H9 (cell line): ENCODE data around the gene SLC6A2. TPM values are rescaled to one million over a fixed set of nuclear protein-coding genes. Genes with fewer than 3 reads are reported as not detected.
"Not testable (repeated sequence)": the region's sequence is repeated elsewhere in the genome, so short reads cannot be mapped to it uniquely, and the experiment has no call there.

ENCODE experiments used
- DNase-seq: peaks from one replicate; pipeline ENCODE4 v3.0.0-alpha.2; 2017
- H2AFZ ChIP-seq: one replicate; pipeline ENCODE4 v1.6.1; 2013; ENCODE audit warnings: mild to moderate bottlenecking, low read length, control low read depth, moderate library complexity
- H2AK5ac ChIP-seq: 2 replicates; pipeline ENCODE4 v1.6.1; 2013; ENCODE audit warnings: low read length, control low read depth, mixed read lengths; ENCODE audit not compliant: insufficient read length
- H2BK120ac ChIP-seq: one replicate; pipeline ENCODE4 v1.6.1; 2013; ENCODE audit warnings: low read depth, mild to moderate bottlenecking, low read length, control low read depth, inconsistent platforms; ENCODE audit not compliant: poor library complexity, severe bottlenecking
- H2BK12ac ChIP-seq: 2 replicates; pipeline ENCODE4 v1.6.1; 2013; ENCODE audit warnings: low read length, control low read depth, mixed read lengths, low read depth; ENCODE audit not compliant: insufficient read length
- H2BK15ac ChIP-seq: 2 replicates; pipeline ENCODE4 v1.6.1; 2013; ENCODE audit warnings: low read depth, low read length, control low read depth
- H2BK20ac ChIP-seq: one replicate; pipeline ENCODE4 v1.6.1; 2013; ENCODE audit warnings: low read depth, mild to moderate bottlenecking, low read length, control low read depth, inconsistent platforms; ENCODE audit not compliant: poor library complexity, severe bottlenecking
- H2BK5ac ChIP-seq: 2 replicates; pipeline ENCODE4 v1.6.1; 2013; ENCODE audit warnings: low read length, control low read depth, mixed read lengths; ENCODE audit not compliant: insufficient read length
- H3K14ac ChIP-seq: 2 replicates; pipeline ENCODE4 v1.6.1; 2013; ENCODE audit warnings: low read length, control low read depth; ENCODE audit not compliant: insufficient read depth
- H3K18ac ChIP-seq: 2 replicates; pipeline ENCODE4 v1.6.1; 2013; ENCODE audit warnings: low read depth, mild to moderate bottlenecking, mixed read lengths, low read length, control low read depth; ENCODE audit not compliant: insufficient read length
- H3K23ac ChIP-seq: 2 replicates; pipeline ENCODE4 v1.6.1; 2013; ENCODE audit warnings: low read length, control low read depth, mixed read lengths, low read depth; ENCODE audit not compliant: insufficient read length
- H3K23me2 ChIP-seq: 2 replicates; pipeline ENCODE4 v1.6.1; 2013; ENCODE audit warnings: low read depth, mild to moderate bottlenecking, mixed read lengths, low read length, control low read depth; ENCODE audit not compliant: insufficient read length, poor library complexity, severe bottlenecking
- H3K27ac ChIP-seq: 2 replicates; pipeline ENCODE4 v1.5.1; 2013; ENCODE audit warnings: low read length, control low read depth, mixed read lengths, low read depth; ENCODE audit not compliant: insufficient read length
- H3K27me3 ChIP-seq: 2 replicates; pipeline ENCODE4 v1.6.1; 2013; ENCODE audit warnings: low read length, control low read depth, inconsistent platforms; ENCODE audit not compliant: insufficient read depth
- H3K4ac ChIP-seq: 2 replicates; pipeline ENCODE4 v1.6.1; 2013; ENCODE audit warnings: low read depth, mild to moderate bottlenecking, control low read depth, inconsistent platforms, low read length, moderate library complexity
- H3K4me1 ChIP-seq: 2 replicates; pipeline ENCODE4 v1.6.1; 2013; ENCODE audit warnings: low read length, control low read depth, inconsistent platforms; ENCODE audit not compliant: insufficient read depth
- H3K4me2 ChIP-seq: 2 replicates; pipeline ENCODE4 v1.6.1; 2013; ENCODE audit warnings: low read length, control low read depth, mixed read lengths; ENCODE audit not compliant: insufficient read length, insufficient read depth
- H3K56ac ChIP-seq: 2 replicates; pipeline ENCODE4 v1.6.1; 2013; ENCODE audit warnings: low read depth, mild to moderate bottlenecking, mixed read lengths, low read length, control low read depth; ENCODE audit not compliant: insufficient read length
- H3K79me1 ChIP-seq: 2 replicates; pipeline ENCODE4 v1.6.1; 2013; ENCODE audit warnings: low read depth, mild to moderate bottlenecking, moderate library complexity, low read length, control low read depth, inconsistent platforms; ENCODE audit not compliant: insufficient read depth, poor library complexity, severe bottlenecking
- H3K79me2 ChIP-seq: 2 replicates; pipeline ENCODE4 v1.6.1; 2013; ENCODE audit warnings: low read length, control low read depth, inconsistent platforms; ENCODE audit not compliant: insufficient read depth
- H3K9ac ChIP-seq: 2 replicates; pipeline ENCODE4 v1.6.1; 2013; ENCODE audit warnings: low read length, control low read depth, mixed read lengths; ENCODE audit not compliant: insufficient read length; ENCODE audit errors: extremely low read depth
- H3K9me3 ChIP-seq: one replicate; pipeline ENCODE4 v1.6.1; 2013; ENCODE audit warnings: low read depth, low read length, inconsistent platforms; ENCODE audit not compliant: control insufficient read depth
- H3T11ph ChIP-seq: one replicate; pipeline ENCODE4 v1.6.1; 2013; ENCODE audit warnings: mild to moderate bottlenecking, low read length, control low read depth, inconsistent platforms
- H4K20me1 ChIP-seq: one replicate; pipeline ENCODE4 v1.6.1; 2013; ENCODE audit not compliant: control insufficient read depth, insufficient read length, insufficient read depth
- H4K5ac ChIP-seq: 2 replicates; pipeline ENCODE4 v1.6.1; 2013; ENCODE audit warnings: low read depth, mild to moderate bottlenecking, mixed read lengths, low read length, control low read depth; ENCODE audit not compliant: insufficient read length
- H4K8ac ChIP-seq: replicated peaks from 2 replicates; pipeline ENCODE4 v1.6.1; 2013; ENCODE audit warnings: low read length, control low read depth, mixed read lengths, low read depth; ENCODE audit not compliant: insufficient read length
- H4K91ac ChIP-seq: 2 replicates; pipeline ENCODE4 v1.6.1; 2013; ENCODE audit warnings: low read depth, mild to moderate bottlenecking, moderate library complexity, mixed read lengths, low read length, control low read depth; ENCODE audit not compliant: insufficient read length
- H3K27ac Mint-ChIP-seq, 3 experiments: 2 replicates in 2 of 3; 3 replicates in 1 of 3; pipeline ENCODE4 v1.8.0; 2020 to 2021; ENCODE audit warnings: mixed read lengths in 3 of 3, mild to moderate bottlenecking in 1 of 3, moderate library complexity in 1 of 3
- H3K27me3 Mint-ChIP-seq: 2 replicates; pipeline ENCODE4 v1.8.0; 2021; ENCODE audit warnings: low read depth, mild to moderate bottlenecking, moderate library complexity, mixed read lengths
- H3K36me3 Mint-ChIP-seq, 3 experiments: 2 replicates in 2 of 3; 3 replicates in 1 of 3; pipeline ENCODE4 v1.8.0; 2020 to 2021; ENCODE audit warnings: low read depth in 3 of 3, mixed read lengths in 3 of 3; ENCODE audit not compliant: insufficient read depth in 1 of 3
- H3K4me1 Mint-ChIP-seq, 2 experiments: 2 replicates each; pipeline ENCODE4 v1.8.0; 2020; ENCODE audit warnings: mixed read lengths in 2 of 2
- H3K4me3 Mint-ChIP-seq, 2 experiments: 2 replicates in 1 of 2; 3 replicates in 1 of 2; pipeline ENCODE4 v1.8.0; 2020 to 2021; ENCODE audit warnings: mild to moderate bottlenecking in 2 of 2, mixed read lengths in 2 of 2, moderate library complexity in 1 of 2
- H3K9me3 Mint-ChIP-seq, 2 experiments: 2 replicates in 1 of 2; 3 replicates in 1 of 2; pipeline ENCODE4 v1.8.0; 2020; ENCODE audit warnings: mild to moderate bottlenecking in 2 of 2, mixed read lengths in 2 of 2, moderate library complexity in 1 of 2
- CTCF ChIP-seq: fragments of 200-600 bp; sonication (generic); conservative IDR thresholded peaks from 3 replicates; pipeline ENCODE4 v1.8.0; 2021; ENCODE audit warnings: antibody characterized with exemption, mild to moderate bottlenecking
- WGBS: extraction: QIAGEN DNeasy Blood & Tissue Kit; methylation state at CpG from one replicate; pipeline ENCODE4 v1.1.7; 2013; ENCODE audit warnings: missing lambda C conversion rate, low lambda C conversion rate, mixed read lengths; ENCODE audit not compliant: insufficient read length; ENCODE audit errors: extremely low coverage; 5-methylcytosine and 5-hydroxymethylcytosine counted together
- total RNA-seq: library from RNA; stranded (reverse); gene quantifications from 2 replicates; pipeline ENCODE4 v1.2.1, GENCODE V29; 2021

The SLC6A2 gene
- total RNA-seq, 1 experiment from 2014 or later, result 0.24 TPM

- Histone ChIP-seq H3K56ac (no peak overlapping the region), H3K79me1 (no peaks in the 10 kb centered on the region), H2BK20ac (no peak overlapping the region), H3K23ac (no peak overlapping the region), H2BK5ac (no peak overlapping the region), H3K23me2 (no peaks in the 10 kb centered on the region), H3K4me2 (no peak overlapping the region), H3K18ac (no peak overlapping the region), H4K5ac (no peak overlapping the region), H2BK12ac (no peak overlapping the region), H3T11ph (no peak overlapping the region), H2BK15ac (no peak overlapping the region), H4K91ac (no peak overlapping the region), H4K8ac (no peak overlapping the region), H3K9me3 (peaks cover 18% of the 10 kb centered on the region), H3K9ac (no peak overlapping the region), H2AK5ac (no peak overlapping the region), H3K4ac (no peak overlapping the region), H2BK120ac (no peak overlapping the region), H3K14ac (no peak overlapping the region), H3K79me2 (no peaks in the 10 kb centered on the region), H3K27ac (no peak overlapping the region), H4K20me1 (no peaks in the 10 kb centered on the region), H3K4me1 (no peaks in the 10 kb centered on the region), H3K27me3 (no peaks in the 10 kb centered on the region), H2AFZ (no peak overlapping the region)
- WGBS, result no CpG with 5 or more reads among the region's 3 CpGs
- peaks cover 16 to 18% of the 10 kb centered on the region in 2 experiments for H3K9me3 Mint-ChIP-seq
- no peak for DNase-seq
- peaks cover 5 to 10% (median 6%) of the 10 kb centered on the region in 3 experiments; a peak in 5 of 7 replicates for H3K36me3 Mint-ChIP-seq
- no peak overlapping the region for H3K4me3 Mint-ChIP-seq
- no peak overlapping the region; a peak in 1 of 7 replicates for H3K27ac Mint-ChIP-seq
- no peaks in the 10 kb centered on the region for H3K4me1 Mint-ChIP-seq
- TF ChIP-seq CTCF, result no peak
- peaks cover 28% of the 10 kb centered on the region for H3K27me3 Mint-ChIP-seq
Observed at GRCh38 chr16:55615071-55615470, 40.7 kb upstream of the SLC6A2 start.

GRCh38 chr16:55615670-55616069 is 40.1 kb upstream of the SLC6A2 start:
- H3K9ac ChIP-seq, H2AFZ ChIP-seq, H4K91ac ChIP-seq, H3K4me1 Mint-ChIP-seq, H3K4ac ChIP-seq, H3K23me2 ChIP-seq, H3K79me2 ChIP-seq, H3K14ac ChIP-seq, H4K5ac ChIP-seq, DNase-seq, H4K20me1 ChIP-seq, H3K27ac Mint-ChIP-seq, H3T11ph ChIP-seq, H2BK20ac ChIP-seq, H3K56ac ChIP-seq, H2BK120ac ChIP-seq, H3K23ac ChIP-seq, H3K27ac ChIP-seq, H3K4me3 Mint-ChIP-seq, H3K4me1 ChIP-seq, H2BK12ac ChIP-seq, H3K79me1 ChIP-seq, H2AK5ac ChIP-seq, H3K27me3 ChIP-seq, H2BK15ac ChIP-seq, H2BK5ac ChIP-seq, H3K4me2 ChIP-seq, H4K8ac ChIP-seq, H3K18ac ChIP-seq: not testable (repeated sequence)
- H3K9me3 Mint-ChIP-seq, result peaks cover 16 to 18% of the 10 kb centered on the region in 2 experiments
- H3K36me3 Mint-ChIP-seq, result peaks cover 5 to 10% (median 6%) of the 10 kb centered on the region in 3 experiments; a peak in 5 of 7 replicates
- no CpG with 5 or more reads among the region's 11 CpGs for WGBS
- H3K9me3 ChIP-seq, result peaks cover 18% of the 10 kb centered on the region
- peaks cover 29% of the 10 kb centered on the region for H3K27me3 Mint-ChIP-seq
